DND-41 (cell line): ENCODE data around the gene S100A12.
A peak's percentile ranks its signal among the peaks of the same experiment; 100 is the strongest.

ENCODE experiments used
- ATAC-seq: fragments of 200-7000 bp; cut with Tn5 transposase; 3 replicates; pipeline ENCODE4 v1.9.1; 2021; ENCODE audit warnings: low read depth; ENCODE audit not compliant: insufficient read depth
- DNase-seq: peaks from one replicate; pipeline ENCODE4 v3.0.0-alpha.2; 2020
- H2AFZ ChIP-seq: 2 replicates; pipeline ENCODE4 v1.6.0; 2012; ENCODE audit warnings: low read depth, low read length
- H3K27ac ChIP-seq: 2 replicates; pipeline ENCODE4 v1.5.1; 2012; ENCODE audit warnings: low read length, inconsistent platforms
- H3K27me3 ChIP-seq: fragments of 200-600 bp; sonication (generic); 2 replicates; pipeline ENCODE4 v1.6.0; 2012; ENCODE audit warnings: low read length, mild to moderate bottlenecking, inconsistent platforms; ENCODE audit not compliant: insufficient read depth, poor library complexity
- H3K36me3 ChIP-seq: 2 replicates; pipeline ENCODE4 v1.5.1; 2012; ENCODE audit warnings: low read length, inconsistent platforms; ENCODE audit not compliant: insufficient read depth
- H3K4me1 ChIP-seq: 2 replicates; pipeline ENCODE4 v1.5.1; 2012; ENCODE audit warnings: mild to moderate bottlenecking, low read length; ENCODE audit not compliant: insufficient read depth
- H3K4me2 ChIP-seq: 2 replicates; pipeline ENCODE4 v1.6.0; 2012; ENCODE audit warnings: mild to moderate bottlenecking, moderate library complexity, low read length, inconsistent platforms; ENCODE audit not compliant: insufficient read depth
- H3K4me3 ChIP-seq, 2 experiments: fragments of 200-600 bp in 1 of 2; shearing (Covaris generic) in 1 of 2; 2 replicates each; pipeline ENCODE4 v1.5.1; 2012 to 2016; ENCODE audit warnings: inconsistent platforms in 2 of 2, low read length in 2 of 2, mild to moderate bottlenecking in 2 of 2, low read depth in 1 of 2, moderate library complexity in 1 of 2
- H3K79me2 ChIP-seq: 2 replicates; pipeline ENCODE4 v1.6.0; 2012; ENCODE audit warnings: low read length, inconsistent platforms; ENCODE audit not compliant: insufficient read depth
- H3K9ac ChIP-seq: 2 replicates; pipeline ENCODE4 v1.6.0; 2012; ENCODE audit warnings: low read depth, mild to moderate bottlenecking, inconsistent platforms, low read length, moderate library complexity
- H3K9me3 ChIP-seq: 2 replicates; pipeline ENCODE4 v1.5.1; 2012; ENCODE audit warnings: low read length, moderate library complexity, mild to moderate bottlenecking, inconsistent platforms; ENCODE audit not compliant: insufficient read depth, severe bottlenecking
- H4K20me1 ChIP-seq: 2 replicates; pipeline ENCODE4 v1.6.0; 2012; ENCODE audit warnings: low read length; ENCODE audit not compliant: insufficient read depth
- CTCF ChIP-seq: IDR thresholded peaks from 2 replicates; pipeline ENCODE4 v1.5.1; 2012; ENCODE audit warnings: borderline replicate concordance, low read length, moderate library complexity, mild to moderate bottlenecking; ENCODE audit not compliant: poor library complexity, severe bottlenecking; ENCODE audit errors: extremely low read depth
- EZH2 ChIP-seq: IDR thresholded peaks from 3 replicates; pipeline ENCODE4 v1.6.1; 2012; ENCODE audit warnings: borderline replicate concordance, low read depth, mild to moderate bottlenecking, moderate library complexity, low read length, inconsistent platforms; ENCODE audit not compliant: severe bottlenecking

S100A12 gene

GRCh38 chr1:153357076-153357852 lies 18.2 kb downstream of the S100A12 start:
- DNase-seq (no peak), ATAC-seq (no peak)
- H3K27ac ChIP-seq = no peak overlapping the region
- no peak for TF ChIP-seq EZH2
- no peak for TF ChIP-seq CTCF
- H3K9ac ChIP-seq = no peak overlapping the region
- no peak overlapping the region for H3K4me3 ChIP-seq
- H3K27me3 ChIP-seq = peaks cover 21% of the 10 kb centered on the region
- no peaks in the 10 kb centered on the region for H3K9me3 ChIP-seq
- H3K4me2 ChIP-seq = no peak overlapping the region
- no peaks in the 10 kb centered on the region for H3K36me3 ChIP-seq
- no peak overlapping the region for H2AFZ ChIP-seq
- no peaks in the 10 kb centered on the region for H4K20me1 ChIP-seq
- no peaks in the 10 kb centered on the region for H3K79me2 ChIP-seq
- H3K4me1 ChIP-seq = no peaks in the 10 kb centered on the region

GRCh38 chr1:153356392-153357075 lies 18.9 kb downstream of the S100A12 start:
- H4K20me1 ChIP-seq = no peaks in the 10 kb centered on the region
- H3K27ac ChIP-seq = no peak overlapping the region
- no peak overlapping the region for H3K4me2 ChIP-seq
- no peak for ATAC-seq
- no peaks in the 10 kb centered on the region for H3K36me3 ChIP-seq
- TF ChIP-seq CTCF (no peak), EZH2 (no peak)
- no peak overlapping the region for H3K4me3 ChIP-seq
- peaks cover 13% of the 10 kb centered on the region for H3K27me3 ChIP-seq
- H3K9ac ChIP-seq = no peak overlapping the region
- H3K79me2 ChIP-seq = no peaks in the 10 kb centered on the region
- no peak overlapping the region for H2AFZ ChIP-seq
- DNase-seq = no peak
- no peaks in the 10 kb centered on the region for H3K9me3 ChIP-seq
- H3K4me1 ChIP-seq = no peaks in the 10 kb centered on the region

- Histone ChIP-seq H3K4me2 (no peak overlapping the region), H4K20me1 (no peaks in the 10 kb centered on the region), H3K9ac (no peak overlapping the region), H3K9me3 (no peaks in the 10 kb centered on the region), H2AFZ (no peak overlapping the region), H3K4me3 (no peak overlapping the region), H3K4me1 (no peaks in the 10 kb centered on the region), H3K27me3 (peaks cover 4% of the 10 kb centered on the region), H3K36me3 (no peaks in the 10 kb centered on the region), H3K27ac (no peak overlapping the region), H3K79me2 (no peaks in the 10 kb centered on the region)
- peak; percentile 57 for DNase-seq
- TF ChIP-seq EZH2 = no peak
- peak; percentile 73 for TF ChIP-seq CTCF
- ATAC-seq = peak; percentile 88
Measured at GRCh38 chr1:153355445-153356071, 19.9 kb downstream of the S100A12 start.
